Liver (tissue), 9 donors: ENCODE data around the gene QPCT. TPM values are rescaled to one million over a fixed set of nuclear protein-coding genes. Genes with fewer than 3 reads are reported as not detected.

ENCODE experiments used
- DNase-seq: peaks from one replicate; pipeline ENCODE4 v3.0.0-alpha.2; 2017; ENCODE audit warnings: low spot score
- H3K27ac ChIP-seq, 2 donors: one replicate each; pipeline ENCODE4 v1.7.0; 2013; ENCODE audit warnings: inconsistent platforms in 2 of 2, low read length in 2 of 2, control low read depth in 1 of 2, low read depth in 1 of 2, mild to moderate bottlenecking in 1 of 2
- H3K27me3 ChIP-seq, 4 donors: one replicate each; pipeline versions ENCODE4 v1.6.1 to v1.7.0; 2013; ENCODE audit warnings: low read length in 3 of 4, inconsistent platforms in 1 of 4, mild to moderate bottlenecking in 1 of 4, moderate library complexity in 1 of 4; ENCODE audit not compliant: control insufficient read depth in 4 of 4, insufficient read depth in 4 of 4
- H3K36me3 ChIP-seq, 4 donors: one replicate each; pipeline versions ENCODE4 v1.6.1 to v1.7.0; 2013; ENCODE audit warnings: low read length in 3 of 4, mild to moderate bottlenecking in 3 of 4, low read depth in 1 of 4, moderate library complexity in 1 of 4; ENCODE audit not compliant: control insufficient read depth in 4 of 4, insufficient read depth in 3 of 4
- H3K4me1 ChIP-seq, 4 donors: one replicate each; pipeline versions ENCODE4 v1.6.1 to v1.7.0; 2013; ENCODE audit warnings: low read length in 3 of 4, mild to moderate bottlenecking in 3 of 4, moderate library complexity in 1 of 4; ENCODE audit not compliant: control insufficient read depth in 4 of 4, insufficient read depth in 4 of 4
- H3K4me3 ChIP-seq, 3 donors: one replicate each; pipeline versions ENCODE4 v1.6.1 to v1.7.0; 2013; ENCODE audit warnings: low read length in 3 of 3, control low read depth in 1 of 3, low read depth in 1 of 3, mild to moderate bottlenecking in 1 of 3
- H3K9ac ChIP-seq, 2 donors: one replicate each; pipeline ENCODE4 v1.7.0; 2013; ENCODE audit warnings: low read length in 2 of 2, mild to moderate bottlenecking in 2 of 2, moderate library complexity in 2 of 2, control low read depth in 1 of 2, low read depth in 1 of 2
- H3K9me3 ChIP-seq, 4 donors: one replicate each; pipeline versions ENCODE4 v1.6.1 to v1.7.0; 2013; ENCODE audit warnings: low read length in 3 of 4; ENCODE audit not compliant: control insufficient read depth in 4 of 4
- EGR1 ChIP-seq, 2 donors: IDR thresholded peaks; 2 replicates each; pipeline ENCODE4 v1.6.1; 2016 to 2018; ENCODE audit warnings: antibody characterized with exemption in 2 of 2, low read depth in 2 of 2
- FOXA2 ChIP-seq: IDR thresholded peaks from 2 replicates; pipeline ENCODE4 v1.6.1; 2016; ENCODE audit warnings: antibody characterized with exemption
- GABPA ChIP-seq, 2 donors: IDR thresholded peaks in 1 of 2; conservative IDR thresholded peaks in 1 of 2; 2 replicates each; pipeline ENCODE4 v1.6.1; 2016; ENCODE audit warnings: antibody characterized with exemption in 2 of 2, mild to moderate bottlenecking in 1 of 2, moderate library complexity in 1 of 2
- HNF4A ChIP-seq, 2 donors: conservative IDR thresholded peaks; 2 replicates each; pipeline ENCODE4 v1.6.1; 2016; ENCODE audit warnings: antibody characterized with exemption in 2 of 2, mild to moderate bottlenecking in 2 of 2
- HNF4G ChIP-seq: IDR thresholded peaks from 2 replicates; pipeline ENCODE4 v1.6.1; 2016; ENCODE audit warnings: antibody characterized with exemption
- JUND ChIP-seq, 2 donors: IDR thresholded peaks; 2 replicates each; pipeline ENCODE4 v1.6.1; 2016; ENCODE audit warnings: antibody characterized with exemption in 2 of 2
- NR2F2 ChIP-seq: IDR thresholded peaks from 2 replicates; pipeline ENCODE4 v1.6.1; 2016; ENCODE audit warnings: antibody characterized with exemption
- RAD21 ChIP-seq, 2 donors: IDR thresholded peaks; 2 replicates each; pipeline ENCODE4 v1.6.1; 2016; ENCODE audit warnings: antibody characterized with exemption in 2 of 2, mild to moderate bottlenecking in 2 of 2
- REST ChIP-seq: IDR thresholded peaks from 2 replicates; pipeline ENCODE4 v1.6.1; 2016; ENCODE audit warnings: antibody characterized with exemption, mild to moderate bottlenecking
- RXRA ChIP-seq, 2 donors: IDR thresholded peaks; 2 replicates each; pipeline ENCODE4 v1.6.1; 2017 to 2018; ENCODE audit warnings: antibody characterized with exemption in 2 of 2, mild to moderate bottlenecking in 1 of 2
- SP1 ChIP-seq: IDR thresholded peaks from 2 replicates; pipeline ENCODE4 v1.6.1; 2018; ENCODE audit warnings: antibody characterized with exemption, mild to moderate bottlenecking
- TAF1 ChIP-seq: conservative IDR thresholded peaks from 2 replicates; pipeline ENCODE4 v1.6.1; 2016; ENCODE audit warnings: antibody characterized with exemption, mild to moderate bottlenecking
- ZBTB33 ChIP-seq: IDR thresholded peaks from 2 replicates; pipeline ENCODE4 v1.6.1; 2016; ENCODE audit warnings: antibody characterized with exemption
- WGBS: extraction: QIAGEN DNeasy Blood & Tissue Kit; methylation state at CpG from one replicate; pipeline ENCODE4 v1.1.7; 2013; 5-methylcytosine and 5-hydroxymethylcytosine counted together
- polyA plus RNA-seq, 2 donors: library from polyadenylated mRNA; stranded (reverse) in 1 of 2; unstranded in 1 of 2; fragments of 200-250 nt in 1 of 2; fragments of >200 nt in 1 of 2; fragmentation: Nextera tagmentation in 1 of 2; extraction: Ambion mirVana in 1 of 2; gene quantifications; one replicate each; pipeline versions ENCODE4 v1.2.1 to v1.2.3, GENCODE V29; 2013 to 2015
- total RNA-seq, 2 donors: library from RNA; depleted of rRNA; stranded (reverse); fragments of >200 nt; gene quantifications; one replicate each; pipeline ENCODE4 v1.2.3, GENCODE V29; 2014
- TF ChIP-seq, protein P1 (sequence below): fragments of 150-350 bp; IDR thresholded peaks from 2 replicates; pipeline ENCODE4 v1.5.1; 2017; ENCODE audit warnings: improper control_type of control experiment, low read depth, low read length; ENCODE audit not compliant: missing input control
- TF ChIP-seq, protein P2 (sequence below): IDR thresholded peaks from 2 replicates; pipeline ENCODE4 v1.6.1; 2016; ENCODE audit warnings: antibody characterized with exemption
- TF ChIP-seq, protein P3 (sequence below): IDR thresholded peaks from 2 replicates; pipeline ENCODE4 v1.6.1; 2016; ENCODE audit warnings: antibody characterized with exemption
- donor health status: healthy.
- donor health status: healthy.
- donor health status: healthy.
- donor health status: healthy.
- donor health status: healthy.

QPCT gene
- total and polyA plus RNA-seq, 4 donors, result 0.61 to 3.0 (median 1.2) TPM

DNA sequence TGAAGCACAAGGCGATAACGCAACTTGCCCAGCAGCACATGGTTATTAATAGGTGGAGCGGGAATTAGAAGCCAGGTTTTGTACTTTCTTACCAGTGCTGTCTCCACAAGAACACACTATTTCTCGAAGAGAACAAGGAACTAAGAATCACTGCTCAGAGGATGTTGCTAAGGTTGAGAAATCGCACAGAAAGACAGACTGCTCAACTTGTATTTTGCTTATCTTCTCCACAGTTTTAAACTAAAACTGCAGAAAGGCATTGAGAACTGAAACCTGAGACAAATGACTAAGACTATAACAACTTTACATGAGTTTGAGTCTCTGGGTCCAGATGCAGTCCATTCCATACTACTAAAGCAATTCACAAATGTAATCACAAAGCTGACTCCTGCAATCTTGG, 26.0 kb upstream of the QPCT start:
- 83% methylated on average over 5 of the region's 5 CpGs for WGBS
- Histone ChIP-seq H3K4me1 (peaks cover 0 to 6% (median 3%) of the 10 kb centered on the region in 4 donors), H3K36me3 (no peaks in the 10 kb centered on the region), H3K9me3 (no peaks in the 10 kb centered on the region), H3K27ac (no peak overlapping the region), H3K4me3 (no peak overlapping the region), H3K27me3 (no peaks in the 10 kb centered on the region), H3K9ac (no peak overlapping the region)
- no peak for DNase-seq
- TF ChIP-seq, protein P1, sequence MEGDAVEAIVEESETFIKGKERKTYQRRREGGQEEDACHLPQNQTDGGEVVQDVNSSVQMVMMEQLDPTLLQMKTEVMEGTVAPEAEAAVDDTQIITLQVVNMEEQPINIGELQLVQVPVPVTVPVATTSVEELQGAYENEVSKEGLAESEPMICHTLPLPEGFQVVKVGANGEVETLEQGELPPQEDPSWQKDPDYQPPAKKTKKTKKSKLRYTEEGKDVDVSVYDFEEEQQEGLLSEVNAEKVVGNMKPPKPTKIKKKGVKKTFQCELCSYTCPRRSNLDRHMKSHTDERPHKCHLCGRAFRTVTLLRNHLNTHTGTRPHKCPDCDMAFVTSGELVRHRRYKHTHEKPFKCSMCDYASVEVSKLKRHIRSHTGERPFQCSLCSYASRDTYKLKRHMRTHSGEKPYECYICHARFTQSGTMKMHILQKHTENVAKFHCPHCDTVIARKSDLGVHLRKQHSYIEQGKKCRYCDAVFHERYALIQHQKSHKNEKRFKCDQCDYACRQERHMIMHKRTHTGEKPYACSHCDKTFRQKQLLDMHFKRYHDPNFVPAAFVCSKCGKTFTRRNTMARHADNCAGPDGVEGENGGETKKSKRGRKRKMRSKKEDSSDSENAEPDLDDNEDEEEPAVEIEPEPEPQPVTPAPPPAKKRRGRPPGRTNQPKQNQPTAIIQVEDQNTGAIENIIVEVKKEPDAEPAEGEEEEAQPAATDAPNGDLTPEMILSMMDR, result no peak
- TF ChIP-seq REST (no peak), FOXA2 (no peak)

DNA sequence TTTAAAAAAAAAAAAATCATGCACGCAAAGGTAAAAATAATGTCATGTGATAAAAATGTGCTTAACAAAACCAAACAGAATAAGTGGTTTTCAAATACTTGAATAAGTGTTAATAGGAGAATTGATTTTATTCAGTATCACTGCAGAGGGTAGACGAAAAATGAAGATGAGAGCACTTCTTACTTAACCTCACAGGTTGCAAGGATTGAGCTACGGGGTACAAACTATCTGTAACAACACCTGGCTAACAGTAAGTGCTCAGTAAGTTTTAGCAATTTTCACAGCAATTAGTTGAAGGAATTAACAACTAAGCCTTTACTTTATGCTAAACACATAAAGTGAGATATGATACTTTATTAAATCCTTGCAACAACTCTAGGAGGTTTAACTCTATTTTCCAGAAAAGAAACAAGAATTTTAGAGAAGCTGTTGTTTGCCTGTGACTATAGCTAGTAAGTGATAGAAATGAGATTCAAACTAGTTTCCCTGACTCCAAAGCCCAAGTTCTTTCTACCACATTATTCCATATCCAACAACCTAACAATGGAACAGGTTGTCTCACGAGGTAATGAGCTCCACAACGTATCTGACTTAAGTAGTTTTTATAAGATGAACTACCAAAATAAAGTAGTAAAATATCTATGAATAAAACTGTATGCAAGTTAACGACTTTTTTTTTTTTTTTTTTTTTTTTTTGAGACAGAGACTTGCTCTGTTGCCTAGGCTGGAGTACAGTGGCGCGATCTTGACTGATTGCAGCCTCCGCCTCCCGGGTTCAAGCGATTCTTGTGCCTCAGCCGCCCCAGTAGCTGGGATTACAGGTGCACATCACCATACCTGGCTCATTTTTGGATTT, 24.4 kb upstream of the QPCT start:
- Histone ChIP-seq H3K4me1 (peaks cover 0 to 9% (median 4%) of the 10 kb centered on the region in 4 donors), H3K9ac (no peak overlapping the region), H3K27me3 (no peaks in the 10 kb centered on the region), H3K9me3 (no peaks in the 10 kb centered on the region), H3K36me3 (no peaks in the 10 kb centered on the region), H3K27ac (no peak overlapping the region), H3K4me3 (no peak overlapping the region)
- no peak for DNase-seq
- TF ChIP-seq EGR1 (IDR thresholded peaks at IDR 0.05; ENCODE audit: low read depth in 2 of 2), result no peak
- TF ChIP-seq TAF1, result no peak
- TF ChIP-seq GABPA (IDR thresholded peaks at IDR 0.05 in 1 of 2, conservative IDR thresholded peaks at IDR 0.05 in 1 of 2), result no peak
- TF ChIP-seq, protein P2, sequence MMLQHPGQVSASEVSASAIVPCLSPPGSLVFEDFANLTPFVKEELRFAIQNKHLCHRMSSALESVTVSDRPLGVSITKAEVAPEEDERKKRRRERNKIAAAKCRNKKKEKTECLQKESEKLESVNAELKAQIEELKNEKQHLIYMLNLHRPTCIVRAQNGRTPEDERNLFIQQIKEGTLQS, result no peak
- TF ChIP-seq RXRA (IDR thresholded peaks at IDR 0.05), result no peak
- TF ChIP-seq HNF4G, result no peak
- TF ChIP-seq, protein P3, sequence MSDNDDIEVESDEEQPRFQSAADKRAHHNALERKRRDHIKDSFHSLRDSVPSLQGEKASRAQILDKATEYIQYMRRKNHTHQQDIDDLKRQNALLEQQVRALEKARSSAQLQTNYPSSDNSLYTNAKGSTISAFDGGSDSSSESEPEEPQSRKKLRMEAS, result no peak
- TF ChIP-seq SP1, result no peak
- no peak for TF ChIP-seq HNF4A (conservative IDR thresholded peaks at IDR 0.05)
- TF ChIP-seq FOXA2, result no peak
- no peak for TF ChIP-seq ZBTB33
- TF ChIP-seq JUND (IDR thresholded peaks at IDR 0.05), result no peak
- TF ChIP-seq REST, result no peak
- no peak for TF ChIP-seq RAD21 (IDR thresholded peaks at IDR 0.05)
- TF ChIP-seq, protein P1, result no peak
- TF ChIP-seq NR2F2, result no peak
- 98% methylated on average over 12 of the region's 12 CpGs for WGBS
